Lower leg skin (tissue), 3 donors: Measurements from ENCODE around the gene SINHCAF.

ENCODE experiments used
- POLR2A ChIP-seq, 2 donors: fragments of 450-650 bp; IDR thresholded peaks; one replicate each; pipeline ENCODE4 v1.6.1; 2016 to 2017; ENCODE audit warnings: antibody characterized with exemption in 2 of 2, mild to moderate bottlenecking in 1 of 2, moderate library complexity in 1 of 2
- TF ChIP-seq, protein P1 (sequence below), 3 donors: fragments of 450-650 bp; IDR thresholded peaks; one replicate each; pipeline ENCODE4 v1.5.1; 2016; ENCODE audit warnings: antibody characterized with exemption in 3 of 3, mild to moderate bottlenecking in 3 of 3, moderate library complexity in 2 of 3

DNA sequence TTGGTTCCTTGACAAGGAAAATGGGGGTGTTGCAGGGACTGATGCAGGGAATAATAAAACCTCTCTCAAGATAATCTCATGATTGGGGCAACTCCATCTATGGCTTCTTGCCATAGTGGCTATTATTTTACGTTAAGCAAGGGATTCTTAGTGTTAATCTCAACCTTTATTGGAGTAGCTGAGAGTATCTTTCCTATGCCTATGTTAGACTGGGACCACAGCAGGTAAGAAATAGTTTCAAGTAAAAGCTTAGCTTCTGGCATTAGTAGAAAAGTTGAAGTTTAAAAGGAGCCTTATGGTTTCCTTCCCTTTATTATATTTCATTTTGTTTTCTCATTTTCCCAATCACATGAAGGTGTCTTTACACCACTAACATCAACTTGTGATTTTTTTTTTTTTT is 16.7 kb downstream of the SINHCAF start:
- TF ChIP-seq, protein P1, sequence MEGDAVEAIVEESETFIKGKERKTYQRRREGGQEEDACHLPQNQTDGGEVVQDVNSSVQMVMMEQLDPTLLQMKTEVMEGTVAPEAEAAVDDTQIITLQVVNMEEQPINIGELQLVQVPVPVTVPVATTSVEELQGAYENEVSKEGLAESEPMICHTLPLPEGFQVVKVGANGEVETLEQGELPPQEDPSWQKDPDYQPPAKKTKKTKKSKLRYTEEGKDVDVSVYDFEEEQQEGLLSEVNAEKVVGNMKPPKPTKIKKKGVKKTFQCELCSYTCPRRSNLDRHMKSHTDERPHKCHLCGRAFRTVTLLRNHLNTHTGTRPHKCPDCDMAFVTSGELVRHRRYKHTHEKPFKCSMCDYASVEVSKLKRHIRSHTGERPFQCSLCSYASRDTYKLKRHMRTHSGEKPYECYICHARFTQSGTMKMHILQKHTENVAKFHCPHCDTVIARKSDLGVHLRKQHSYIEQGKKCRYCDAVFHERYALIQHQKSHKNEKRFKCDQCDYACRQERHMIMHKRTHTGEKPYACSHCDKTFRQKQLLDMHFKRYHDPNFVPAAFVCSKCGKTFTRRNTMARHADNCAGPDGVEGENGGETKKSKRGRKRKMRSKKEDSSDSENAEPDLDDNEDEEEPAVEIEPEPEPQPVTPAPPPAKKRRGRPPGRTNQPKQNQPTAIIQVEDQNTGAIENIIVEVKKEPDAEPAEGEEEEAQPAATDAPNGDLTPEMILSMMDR (IDR thresholded peaks at IDR 0.05), result no peak
- TF ChIP-seq POLR2A (IDR thresholded peaks at IDR 0.05), result no peak
